ENCODE results near the gene MMP24.
"Not testable (repeated sequence)": the region's sequence is repeated elsewhere in the genome, so short reads cannot be mapped to it uniquely, and the experiment has no call there.

MMP24 gene

GRCh38 chr20:35312318-35312717 is 85.8 kb downstream of the MMP24 start:
- Histone ChIP-seq H3K36me3 (ENCODE audit: control insufficient read depth in 1 of 2, insufficient read depth in 2 of 2, low read length in 2 of 2) (peaks cover 0 to 12% of the 10 kb centered on the region in 2 donors), H3K9me3 (ENCODE audit: control insufficient read depth in 1 of 2, low read length in 2 of 2) (no peaks in the 10 kb centered on the region), H3K27me3 (ENCODE audit: low read depth, low read length) (no peaks in the 10 kb centered on the region), H3K27ac (ENCODE audit: low read length) (no peak overlapping the region), H3K4me1 (ENCODE audit: control insufficient read depth in 1 of 2, insufficient read depth in 2 of 2, low read length in 2 of 2) (peaks cover 0 to 7% of the 10 kb centered on the region in 2 donors), H3K4me3 (ENCODE audit: low read depth in 1 of 2, low read length in 2 of 2) (no peak overlapping the region)

GRCh38 chr20:35314816-35315631 is 88.5 kb downstream of the MMP24 start:
- Histone ChIP-seq H3K9me3 (ENCODE audit: control insufficient read depth in 1 of 2, low read length in 2 of 2) (no peaks in the 10 kb centered on the region), H3K27ac (ENCODE audit: low read length) (no peak overlapping the region), H3K4me1 (ENCODE audit: control insufficient read depth in 1 of 2, insufficient read depth in 2 of 2, low read length in 2 of 2) (peaks cover 7% of the 10 kb centered on the region in 2 donors), H3K4me3 (ENCODE audit: low read depth in 1 of 2, low read length in 2 of 2) (no peak overlapping the region), H3K27me3 (ENCODE audit: low read depth, low read length) (no peaks in the 10 kb centered on the region), H3K36me3 (ENCODE audit: control insufficient read depth in 1 of 2, insufficient read depth in 2 of 2, low read length in 2 of 2) (peaks cover 0 to 12% of the 10 kb centered on the region in 2 donors)

- not testable (repeated sequence) for H3K27me3 ChIP-seq (ENCODE audit: low read depth, low read length); H3K9me3 ChIP-seq (ENCODE audit: control insufficient read depth in 1 of 2, low read length in 2 of 2); H3K27ac ChIP-seq (ENCODE audit: low read length); H3K4me1 ChIP-seq (ENCODE audit: control insufficient read depth in 1 of 2, insufficient read depth in 2 of 2, low read length in 2 of 2); H3K4me3 ChIP-seq (ENCODE audit: low read depth in 1 of 2, low read length in 2 of 2)
- peaks cover 0 to 12% of the 10 kb centered on the region in 2 donors for H3K36me3 ChIP-seq (ENCODE audit: control insufficient read depth in 1 of 2, insufficient read depth in 2 of 2, low read length in 2 of 2)
These were observed 89.1 kb downstream of the MMP24 start for GRCh38 chr20:35315632-35316020.

- Histone ChIP-seq H3K4me3 (ENCODE audit: low read depth in 1 of 2, low read length in 2 of 2) (no peak overlapping the region), H3K4me1 (ENCODE audit: control insufficient read depth in 1 of 2, insufficient read depth in 2 of 2, low read length in 2 of 2) (peaks cover 7 to 9% of the 10 kb centered on the region in 2 donors), H3K9me3 (ENCODE audit: control insufficient read depth in 1 of 2, low read length in 2 of 2) (no peaks in the 10 kb centered on the region), H3K36me3 (ENCODE audit: control insufficient read depth in 1 of 2, insufficient read depth in 2 of 2, low read length in 2 of 2) (peaks cover 0 to 12% of the 10 kb centered on the region in 2 donors), H3K27ac (ENCODE audit: low read length) (no peak overlapping the region), H3K27me3 (ENCODE audit: low read depth, low read length) (no peaks in the 10 kb centered on the region)
These were observed 89.6 kb downstream of the MMP24 start for GRCh38 chr20:35316086-35316485.

GRCh38 chr20:35317416-35318210 is 91.1 kb downstream of the MMP24 start:
- H3K27me3 ChIP-seq (ENCODE audit: low read depth, low read length), result no peaks in the 10 kb centered on the region
- peaks cover 7 to 9% of the 10 kb centered on the region in 2 donors for H3K4me1 ChIP-seq (ENCODE audit: control insufficient read depth in 1 of 2, insufficient read depth in 2 of 2, low read length in 2 of 2)
- peaks cover 0 to 5% of the 10 kb centered on the region in 2 donors for H3K36me3 ChIP-seq (ENCODE audit: control insufficient read depth in 1 of 2, insufficient read depth in 2 of 2, low read length in 2 of 2)
- H3K9me3 ChIP-seq (ENCODE audit: control insufficient read depth in 1 of 2, low read length in 2 of 2), result no peaks in the 10 kb centered on the region
- no peak overlapping the region for H3K4me3 ChIP-seq (ENCODE audit: low read depth in 1 of 2, low read length in 2 of 2)
- H3K27ac ChIP-seq (ENCODE audit: low read length), result peak overlapping the region; percentile 73

- H3K36me3 ChIP-seq (ENCODE audit: control insufficient read depth in 1 of 2, insufficient read depth in 2 of 2, low read length in 2 of 2), result peaks cover 0 to 5% of the 10 kb centered on the region in 2 donors
- peaks cover 7 to 9% of the 10 kb centered on the region in 2 donors for H3K4me1 ChIP-seq (ENCODE audit: control insufficient read depth in 1 of 2, insufficient read depth in 2 of 2, low read length in 2 of 2)
- H3K27ac ChIP-seq (ENCODE audit: low read length), result peak overlapping the region; percentile 73
- H3K27me3 ChIP-seq (ENCODE audit: low read depth, low read length), result no peaks in the 10 kb centered on the region
- no peaks in the 10 kb centered on the region for H3K9me3 ChIP-seq (ENCODE audit: control insufficient read depth in 1 of 2, low read length in 2 of 2)
- H3K4me3 ChIP-seq (ENCODE audit: low read depth in 1 of 2, low read length in 2 of 2), result no peak overlapping the region
These were observed 92.1 kb downstream of the MMP24 start for GRCh38 chr20:35318502-35319157.

GRCh38 chr20:35319192-35319870 is 92.8 kb downstream of the MMP24 start:
- peak overlapping the region; percentile 73 for H3K27ac ChIP-seq (ENCODE audit: low read length)

GRCh38 chr20:35319871-35320197 is 93.3 kb downstream of the MMP24 start:
- peak overlapping the region; percentile 73 for H3K27ac ChIP-seq (ENCODE audit: low read length)
- H3K4me3 ChIP-seq (ENCODE audit: low read depth in 1 of 2, low read length in 2 of 2), result no peak overlapping the region
- no peaks in the 10 kb centered on the region for H3K27me3 ChIP-seq (ENCODE audit: low read depth, low read length)
- peaks cover 7 to 9% of the 10 kb centered on the region in 2 donors for H3K4me1 ChIP-seq (ENCODE audit: control insufficient read depth in 1 of 2, insufficient read depth in 2 of 2, low read length in 2 of 2)
- no peaks in the 10 kb centered on the region for H3K36me3 ChIP-seq (ENCODE audit: control insufficient read depth in 1 of 2, insufficient read depth in 2 of 2, low read length in 2 of 2)
- H3K9me3 ChIP-seq (ENCODE audit: control insufficient read depth in 1 of 2, low read length in 2 of 2), result no peaks in the 10 kb centered on the region

More at GRCh38 chr20:35319192-35319870, 92.8 kb downstream of the MMP24 start:
- Histone ChIP-seq H3K4me1 (ENCODE audit: control insufficient read depth in 1 of 2, insufficient read depth in 2 of 2, low read length in 2 of 2) (peaks cover 7 to 9% of the 10 kb centered on the region in 2 donors), H3K9me3 (ENCODE audit: control insufficient read depth in 1 of 2, low read length in 2 of 2) (no peaks in the 10 kb centered on the region), H3K27me3 (ENCODE audit: low read depth, low read length) (no peaks in the 10 kb centered on the region), H3K36me3 (ENCODE audit: control insufficient read depth in 1 of 2, insufficient read depth in 2 of 2, low read length in 2 of 2) (peaks cover 0 to 2% of the 10 kb centered on the region in 2 donors), H3K4me3 (ENCODE audit: low read depth in 1 of 2, low read length in 2 of 2) (no peak overlapping the region)

- Histone ChIP-seq H3K27ac (ENCODE audit: low read length) (peak overlapping the region; percentile 28), H3K9me3 (ENCODE audit: control insufficient read depth in 1 of 2, low read length in 2 of 2) (no peaks in the 10 kb centered on the region), H3K27me3 (ENCODE audit: low read depth, low read length) (no peaks in the 10 kb centered on the region), H3K4me1 (ENCODE audit: control insufficient read depth in 1 of 2, insufficient read depth in 2 of 2, low read length in 2 of 2) (peaks cover 7 to 9% of the 10 kb centered on the region in 2 donors), H3K36me3 (ENCODE audit: control insufficient read depth in 1 of 2, insufficient read depth in 2 of 2, low read length in 2 of 2) (no peaks in the 10 kb centered on the region), H3K4me3 (ENCODE audit: low read depth in 1 of 2, low read length in 2 of 2) (no peak overlapping the region)
These were observed 94.1 kb downstream of the MMP24 start for GRCh38 chr20:35320396-35321126.

- Histone ChIP-seq H3K4me1 (ENCODE audit: control insufficient read depth in 1 of 2, insufficient read depth in 2 of 2, low read length in 2 of 2) (no peaks in the 10 kb centered on the region), H3K27ac (ENCODE audit: low read length) (no peak overlapping the region), H3K9me3 (ENCODE audit: control insufficient read depth in 1 of 2, low read length in 2 of 2) (no peaks in the 10 kb centered on the region), H3K27me3 (ENCODE audit: low read depth, low read length) (no peaks in the 10 kb centered on the region), H3K36me3 (ENCODE audit: control insufficient read depth in 1 of 2, insufficient read depth in 2 of 2, low read length in 2 of 2) (no peaks in the 10 kb centered on the region), H3K4me3 (ENCODE audit: low read depth in 1 of 2, low read length in 2 of 2) (no peak overlapping the region)
These were observed 98.9 kb downstream of the MMP24 start for GRCh38 chr20:35325401-35325800.

Measured in muscle layer of duodenum (tissue), 2 donors.